Measurements from ENCODE around the gene ICE1. TPM values are rescaled to one million over a fixed set of nuclear protein-coding genes. Genes with fewer than 3 reads are reported as not detected.

Gene ICE1
- 16.1 and 19.1 TPM in 2 replicates for total RNA-seq

- TF ChIP-seq CTCF (conservative IDR thresholded peaks at IDR 0.05; ENCODE audit: low read depth, low read length) = no peak
- H3K4me3 ChIP-seq (ENCODE audit: low read depth, low read length) = peak within 1 kb of the TSS; percentile 99
- peak; percentile 84 for DNase-seq (ENCODE audit: low read depth)
Measured at GRCh38 chr5:5421961-5422818, at the start of gene ICE1. ICE1 (plus strand) TSS chr5:5422677; CDS start chr5:5422916, 239 bp downstream.

- no peak for DNase-seq (ENCODE audit: low read depth)
- no peak overlapping the region for H3K4me3 ChIP-seq (ENCODE audit: low read depth, low read length)
- TF ChIP-seq CTCF (conservative IDR thresholded peaks at IDR 0.05; ENCODE audit: low read depth, low read length) = no peak
Measured at GRCh38 chr5:5372930-5373329, 49.5 kb upstream of the ICE1 start.

GRCh38 chr5:5373351-5373989 is 49.0 kb upstream of the ICE1 start:
- no peak for DNase-seq (ENCODE audit: low read depth)
- no peak for TF ChIP-seq CTCF (conservative IDR thresholded peaks at IDR 0.05; ENCODE audit: low read depth, low read length)
- no peak overlapping the region for H3K4me3 ChIP-seq (ENCODE audit: low read depth, low read length)

GRCh38 chr5:5374009-5374715 is 48.3 kb upstream of the ICE1 start:
- H3K4me3 ChIP-seq (ENCODE audit: low read depth, low read length) = no peak overlapping the region
- DNase-seq (ENCODE audit: low read depth) = no peak
- TF ChIP-seq CTCF (conservative IDR thresholded peaks at IDR 0.05; ENCODE audit: low read depth, low read length) = no peak

GRCh38 chr5:5377780-5378179 is 44.7 kb upstream of the ICE1 start:
- H3K4me3 ChIP-seq (ENCODE audit: low read depth, low read length) = no peak overlapping the region
- TF ChIP-seq CTCF (conservative IDR thresholded peaks at IDR 0.05; ENCODE audit: low read depth, low read length) = no peak
- no peak for DNase-seq (ENCODE audit: low read depth)

- no peak for TF ChIP-seq CTCF (conservative IDR thresholded peaks at IDR 0.05; ENCODE audit: low read depth, low read length)
- DNase-seq (ENCODE audit: low read depth) = no peak
- no peak overlapping the region for H3K4me3 ChIP-seq (ENCODE audit: low read depth, low read length)
Measured at GRCh38 chr5:5378531-5378930, 43.9 kb upstream of the ICE1 start.
